Measurements from ENCODE around the gene FOXL2. TPM values are rescaled to one million over a fixed set of nuclear protein-coding genes. Genes with fewer than 3 reads are reported as not detected.

The FOXL2 gene
- total RNA-seq, 1 donor from 2014 or later: not detected

GRCh38 chr3:138960417-138960852 lies 13.5 kb upstream of the FOXL2 start:
- Mint-ChIP-seq H3K4me3 (ENCODE audit: low read depth) (peak overlapping the region; percentile 43), H3K27ac (no peak overlapping the region), H3K4me1 (ENCODE audit: low read depth) (peaks cover 6% of the 10 kb centered on the region)

GRCh38 chr3:138950701-138951100 lies 3.8 kb upstream of the FOXL2 start:
- intact Hi-C loops (cut with micrococcal nuclease): loop anchor here (2.0 kb wide), 1 partner anchor 14 kb away; no protein-coding TSS in a partner anchor
- Mint-ChIP-seq H3K4me1 (ENCODE audit: low read depth) (peaks cover 8% of the 10 kb centered on the region), H3K36me3 (ENCODE audit: low read depth) (no peaks in the 10 kb centered on the region), H3K4me3 (ENCODE audit: low read depth) (no peak overlapping the region), H3K9me3 (no peaks in the 10 kb centered on the region), H3K27ac (no peak overlapping the region), H3K27me3 (ENCODE audit: low read depth) (peaks cover 58% of the 10 kb centered on the region)
- no peak for DNase-seq (ENCODE audit: low spot score)

More at GRCh38 chr3:138960417-138960852, 13.5 kb upstream of the FOXL2 start:
- Mint-ChIP-seq H3K36me3 (ENCODE audit: low read depth) (no peaks in the 10 kb centered on the region), H3K9me3 (peaks cover 10% of the 10 kb centered on the region), H3K27me3 (ENCODE audit: low read depth) (peaks cover 46% of the 10 kb centered on the region)
- intact Hi-C loops (cut with micrococcal nuclease): no loop called here
- no peak for DNase-seq (ENCODE audit: low spot score)

- peaks cover 59% of the 10 kb centered on the region for H3K27me3 Mint-ChIP-seq (ENCODE audit: low read depth)
- DNase-seq (ENCODE audit: low spot score): no peak
Observed at GRCh38 chr3:138950006-138950644, 3.2 kb upstream of the FOXL2 start.

GRCh38 chr3:138949445-138950005 lies 2.6 kb upstream of the FOXL2 start:
- peaks cover 3% of the 10 kb centered on the region for H3K36me3 Mint-ChIP-seq (ENCODE audit: low read depth)
- intact Hi-C loops (cut with micrococcal nuclease): loop anchor here (2.0 kb wide), 1 partner anchor 13 kb away; no protein-coding TSS in a partner anchor
- no peak overlapping the region for H3K4me3 Mint-ChIP-seq (ENCODE audit: low read depth)
- no peak for DNase-seq (ENCODE audit: low spot score)
- peaks cover 12% of the 10 kb centered on the region for H3K4me1 Mint-ChIP-seq (ENCODE audit: low read depth)
- H3K27ac Mint-ChIP-seq: no peak overlapping the region
- peaks cover 56% of the 10 kb centered on the region for H3K27me3 Mint-ChIP-seq (ENCODE audit: low read depth)
- H3K9me3 Mint-ChIP-seq: no peaks in the 10 kb centered on the region

More at GRCh38 chr3:138950006-138950644, 3.2 kb upstream of the FOXL2 start:
- no peak overlapping the region for H3K27ac Mint-ChIP-seq
- H3K4me3 Mint-ChIP-seq (ENCODE audit: low read depth): no peak overlapping the region
- intact Hi-C loops (cut with micrococcal nuclease): loop anchor here (2.0 kb wide), 1 partner anchor 13 kb away; no protein-coding TSS in a partner anchor
- no peaks in the 10 kb centered on the region for H3K9me3 Mint-ChIP-seq
- peaks cover 1% of the 10 kb centered on the region for H3K36me3 Mint-ChIP-seq (ENCODE audit: low read depth)
- H3K4me1 Mint-ChIP-seq (ENCODE audit: low read depth): peaks cover 9% of the 10 kb centered on the region

GRCh38 chr3:138949002-138949418 lies 2.1 kb upstream of the FOXL2 start:
- Mint-ChIP-seq H3K27ac (no peak overlapping the region), H3K4me3 (ENCODE audit: low read depth) (no peak overlapping the region), H3K9me3 (no peaks in the 10 kb centered on the region), H3K27me3 (ENCODE audit: low read depth) (peaks cover 60% of the 10 kb centered on the region), H3K4me1 (ENCODE audit: low read depth) (peaks cover 12% of the 10 kb centered on the region), H3K36me3 (ENCODE audit: low read depth) (peaks cover 3% of the 10 kb centered on the region)
- intact Hi-C loops (cut with micrococcal nuclease): no loop called here
- DNase-seq (ENCODE audit: low spot score): no peak

- intact Hi-C loops (cut with micrococcal nuclease): no loop called here
- Mint-ChIP-seq H3K4me1 (ENCODE audit: low read depth) (peaks cover 17% of the 10 kb centered on the region), H3K27ac (no peak overlapping the region), H3K36me3 (ENCODE audit: low read depth) (peaks cover 3% of the 10 kb centered on the region), H3K9me3 (no peaks in the 10 kb centered on the region), H3K4me3 (ENCODE audit: low read depth) (no peak overlapping the region), H3K27me3 (ENCODE audit: low read depth) (peaks cover 65% of the 10 kb centered on the region)
- no peak for DNase-seq (ENCODE audit: low spot score)
Observed at GRCh38 chr3:138948371-138949001, 1.5 kb upstream of the FOXL2 start.

GRCh38 chr3:138947495-138948121 lies 671 bp upstream of the FOXL2 start:
- DNase-seq (ENCODE audit: low spot score): no peak
- Mint-ChIP-seq H3K36me3 (ENCODE audit: low read depth) (peaks cover 3% of the 10 kb centered on the region), H3K4me1 (ENCODE audit: low read depth) (peaks cover 18% of the 10 kb centered on the region), H3K27ac (no peak overlapping the region), H3K27me3 (ENCODE audit: low read depth) (peaks cover 74% of the 10 kb centered on the region), H3K9me3 (no peaks in the 10 kb centered on the region), H3K4me3 (ENCODE audit: low read depth) (peak overlapping the region; percentile 58)
- intact Hi-C loops (cut with micrococcal nuclease): no loop called here

- H3K4me1 Mint-ChIP-seq (ENCODE audit: low read depth): peaks cover 18% of the 10 kb centered on the region
Observed at GRCh38 chr3:138945709-138946662, 951 bp downstream of the FOXL2 start.

GRCh38 chr3:138944929-138945708 lies 1.8 kb downstream of the FOXL2 start:
- H3K27me3 Mint-ChIP-seq (ENCODE audit: low read depth): peaks cover 77% of the 10 kb centered on the region
- H3K27ac Mint-ChIP-seq: peak overlapping the region; percentile 39
- intact Hi-C loops (cut with micrococcal nuclease): loop anchor here (5.0 kb wide), 1 partner anchor 513 kb away; the partner anchor contains the start of gene ESYT3
- no peak for DNase-seq (ENCODE audit: low spot score)
- H3K4me3 Mint-ChIP-seq (ENCODE audit: low read depth): peak overlapping the region; percentile 72
- peaks cover 13% of the 10 kb centered on the region for H3K4me1 Mint-ChIP-seq (ENCODE audit: low read depth)
- peaks cover 3% of the 10 kb centered on the region for H3K36me3 Mint-ChIP-seq (ENCODE audit: low read depth)
- H3K9me3 Mint-ChIP-seq: no peaks in the 10 kb centered on the region

More at GRCh38 chr3:138945709-138946662, 951 bp downstream of the FOXL2 start:
- H3K27me3 Mint-ChIP-seq (ENCODE audit: low read depth): peaks cover 79% of the 10 kb centered on the region
- H3K27ac Mint-ChIP-seq: no peak overlapping the region
- no peak for DNase-seq (ENCODE audit: low spot score)
- no peaks in the 10 kb centered on the region for H3K9me3 Mint-ChIP-seq
- no peak overlapping the region for H3K4me3 Mint-ChIP-seq (ENCODE audit: low read depth)
- intact Hi-C loops (cut with micrococcal nuclease): loop anchor here (1.0 kb wide), 1 partner anchor 9 kb away; no protein-coding TSS in a partner anchor
- H3K36me3 Mint-ChIP-seq (ENCODE audit: low read depth): peaks cover 3% of the 10 kb centered on the region

GRCh38 chr3:138944654-138944928 lies 2.3 kb downstream of the FOXL2 start:
- Mint-ChIP-seq H3K27ac (no peak overlapping the region), H3K4me1 (ENCODE audit: low read depth) (peaks cover 13% of the 10 kb centered on the region), H3K36me3 (ENCODE audit: low read depth) (peaks cover 3% of the 10 kb centered on the region), H3K4me3 (ENCODE audit: low read depth) (no peak overlapping the region), H3K9me3 (no peaks in the 10 kb centered on the region), H3K27me3 (ENCODE audit: low read depth) (peaks cover 79% of the 10 kb centered on the region)
- intact Hi-C loops (cut with micrococcal nuclease): loop anchor here (5.0 kb wide), 1 partner anchor 512 kb away; the partner anchor contains the start of gene ESYT3
- no peak for DNase-seq (ENCODE audit: low spot score)
